HEK293T (cell line): ENCODE data around the gene DISP3.

Experiments
- CTCF ChIA-PET: fragments of 350-600 bp; formaldehyde crosslinking; extraction: SDS; loops from one replicate; lab custom pipeline; 2021; ENCODE audit warnings: antibody characterized with exemption, inconsistent platforms; lab: Yijun Ruan, JAX
- POLR2A ChIA-PET: fragments of 350-600 bp; formaldehyde crosslinking; extraction: SDS; loops from one replicate; lab custom pipeline; 2020; ENCODE audit warnings: antibody characterized with exemption, inconsistent platforms; lab: Yijun Ruan, JAX
- DNase-seq: peaks from one replicate; pipeline ENCODE4 v3.0.0; 2012; ENCODE audit warnings: mixed read lengths; ENCODE audit errors: extremely low spot score
- ARNT ChIP-seq: fragments of 450-650 bp; IDR thresholded peaks from 2 replicates; pipeline ENCODE4 v1.6.1; 2017; ENCODE audit warnings: mild to moderate bottlenecking
- BHLHE40 ChIP-seq: fragments of 450-650 bp; IDR thresholded peaks from 2 replicates; pipeline ENCODE4 v1.6.1; 2016; ENCODE audit warnings: mild to moderate bottlenecking, moderate library complexity, borderline replicate concordance
- CTBP1 ChIP-seq: fragments of 450-650 bp; IDR thresholded peaks from 2 replicates; pipeline ENCODE4 v1.6.1; 2016; ENCODE audit warnings: borderline replicate concordance
- ELF4 ChIP-seq: fragments of 450-650 bp; IDR thresholded peaks from 2 replicates; pipeline ENCODE4 v1.6.1; 2017; ENCODE audit warnings: antibody characterized with exemption
- FOXA1 ChIP-seq: fragments of 450-650 bp; IDR thresholded peaks from 2 replicates; pipeline ENCODE4 v1.6.1; 2016; ENCODE audit warnings: mild to moderate bottlenecking
- FOXK2 ChIP-seq: fragments of 450-650 bp; IDR thresholded peaks from 2 replicates; pipeline ENCODE4 v1.6.1; 2016; ENCODE audit warnings: mild to moderate bottlenecking
- FOXM1 ChIP-seq: fragments of 450-650 bp; IDR thresholded peaks from 2 replicates; pipeline ENCODE4 v1.6.1; 2017; ENCODE audit warnings: mild to moderate bottlenecking, borderline replicate concordance
- HDGF ChIP-seq: fragments of 450-650 bp; IDR thresholded peaks from 2 replicates; pipeline ENCODE4 v1.6.1; 2017; ENCODE audit warnings: antibody characterized with exemption, borderline replicate concordance
- L3MBTL2 ChIP-seq: fragments of 450-650 bp; conservative IDR thresholded peaks from 2 replicates; pipeline ENCODE4 v1.6.1; 2016; ENCODE audit warnings: mild to moderate bottlenecking
- LEF1 ChIP-seq: fragments of 450-650 bp; IDR thresholded peaks from 2 replicates; pipeline ENCODE4 v1.6.1; 2017; ENCODE audit warnings: mild to moderate bottlenecking, borderline replicate concordance
- NFRKB ChIP-seq: fragments of 450-650 bp; IDR thresholded peaks from 2 replicates; pipeline ENCODE4 v1.6.1; 2016; ENCODE audit warnings: mild to moderate bottlenecking, moderate library complexity
- PKNOX1 ChIP-seq: fragments of 450-650 bp; IDR thresholded peaks from 2 replicates; pipeline ENCODE4 v1.6.1; 2016
- SP1 ChIP-seq: fragments of 450-650 bp; IDR thresholded peaks from 2 replicates; pipeline ENCODE4 v1.6.1; 2017
- SUZ12 ChIP-seq: fragments of 450-650 bp; IDR thresholded peaks from 2 replicates; pipeline ENCODE4 v1.6.1; 2016; ENCODE audit warnings: mild to moderate bottlenecking
- TARDBP ChIP-seq: fragments of 450-650 bp; IDR thresholded peaks from 2 replicates; pipeline ENCODE4 v1.6.1; 2016
- ZNF384 ChIP-seq: fragments of 450-650 bp; IDR thresholded peaks from 2 replicates; pipeline ENCODE4 v1.6.1; 2016

The DISP3 gene

GRCh38 chr1:11529763-11530730 lies 51.1 kb downstream of the DISP3 start:
- no peak for DNase-seq
- POLR2A ChIA-PET, result no interaction called here
- CTCF ChIA-PET, result interaction anchor here (1.1 kb wide), 1 partner anchor 8 kb away, joined by 3 read pairs; no protein-coding TSS in a partner anchor
- no peak for TF ChIP-seq FOXK2

- CTCF ChIA-PET, result no interaction called here
- no peak for TF ChIP-seq TARDBP
- no peak for TF ChIP-seq ELF4
- TF ChIP-seq L3MBTL2, result no peak
- TF ChIP-seq NFRKB, result no peak
- no peak for TF ChIP-seq FOXA1
- no peak for TF ChIP-seq FOXK2
- TF ChIP-seq BHLHE40, result no peak
- TF ChIP-seq SUZ12, result no peak
- no peak for TF ChIP-seq PKNOX1
- TF ChIP-seq FOXM1, result no peak
- TF ChIP-seq ARNT, result no peak
- no peak for TF ChIP-seq LEF1
- no peak for TF ChIP-seq SP1
- TF ChIP-seq ZNF384, result no peak
- POLR2A ChIA-PET, result no interaction called here
- no peak for DNase-seq
Measured at GRCh38 chr1:11530731-11531311, 51.9 kb downstream of the DISP3 start.

GRCh38 chr1:11531314-11531870 lies 52.4 kb downstream of the DISP3 start:
- TF ChIP-seq NFRKB (no peak), LEF1 (no peak), SUZ12 (no peak), FOXA1 (no peak), ARNT (no peak), PKNOX1 (no peak), SP1 (no peak), ZNF384 (no peak), BHLHE40 (no peak), HDGF (no peak), CTBP1 (no peak), ELF4 (no peak), FOXM1 (no peak)
- POLR2A ChIA-PET, result no interaction called here
- CTCF ChIA-PET, result no interaction called here
- no peak for DNase-seq

GRCh38 chr1:11531943-11532342 lies 53.0 kb downstream of the DISP3 start:
- TF ChIP-seq L3MBTL2 (no peak), CTBP1 (no peak), FOXK2 (no peak), ELF4 (no peak), FOXA1 (no peak), ARNT (no peak), BHLHE40 (no peak), SP1 (no peak)
- no peak for DNase-seq
- ChIA-PET POLR2A (no interaction called here), CTCF (no interaction called here)

- POLR2A ChIA-PET, result no interaction called here
- DNase-seq, result no peak
- TF ChIP-seq HDGF (no peak), FOXA1 (no peak), SP1 (no peak), ARNT (no peak), NFRKB (no peak), L3MBTL2 (no peak), FOXM1 (no peak), ELF4 (no peak), SUZ12 (no peak), LEF1 (no peak)
- CTCF ChIA-PET, result no interaction called here
Measured at GRCh38 chr1:11533790-11534787, 55.1 kb downstream of the DISP3 start.

- TF ChIP-seq SUZ12 (no peak), ELF4 (no peak), TARDBP (no peak), ZNF384 (no peak), HDGF (no peak), CTBP1 (no peak), LEF1 (no peak), L3MBTL2 (no peak)
- CTCF ChIA-PET, result no interaction called here
- no peak for DNase-seq
- POLR2A ChIA-PET, result no interaction called here
Measured at GRCh38 chr1:11534846-11535245, 55.9 kb downstream of the DISP3 start.
